Vagina (tissue), 2 donors: ENCODE data around the gene SPTBN1.

ENCODE experiments used
- POLR2AphosphoS5 ChIP-seq, 2 donors: sonication (generic); formaldehyde crosslinking; IDR thresholded peaks; one replicate each; pipeline ENCODE4 v1.9.0; 2017; ENCODE audit warnings: antibody characterized with exemption in 2 of 2, mild to moderate bottlenecking in 2 of 2, low read depth in 1 of 2; ENCODE audit not compliant: insufficient read depth in 1 of 2
- TF ChIP-seq, protein P1 (sequence below), 3 experiments: fragments of 450-650 bp in 2 of 3; fragments of 200-600 bp in 1 of 3; sonication (generic) in 1 of 3; IDR thresholded peaks; one replicate each; pipeline ENCODE4 v1.5.1; 2017 to 2019; ENCODE audit warnings: antibody characterized with exemption in 3 of 3, mild to moderate bottlenecking in 2 of 3, moderate library complexity in 2 of 3

DNA sequence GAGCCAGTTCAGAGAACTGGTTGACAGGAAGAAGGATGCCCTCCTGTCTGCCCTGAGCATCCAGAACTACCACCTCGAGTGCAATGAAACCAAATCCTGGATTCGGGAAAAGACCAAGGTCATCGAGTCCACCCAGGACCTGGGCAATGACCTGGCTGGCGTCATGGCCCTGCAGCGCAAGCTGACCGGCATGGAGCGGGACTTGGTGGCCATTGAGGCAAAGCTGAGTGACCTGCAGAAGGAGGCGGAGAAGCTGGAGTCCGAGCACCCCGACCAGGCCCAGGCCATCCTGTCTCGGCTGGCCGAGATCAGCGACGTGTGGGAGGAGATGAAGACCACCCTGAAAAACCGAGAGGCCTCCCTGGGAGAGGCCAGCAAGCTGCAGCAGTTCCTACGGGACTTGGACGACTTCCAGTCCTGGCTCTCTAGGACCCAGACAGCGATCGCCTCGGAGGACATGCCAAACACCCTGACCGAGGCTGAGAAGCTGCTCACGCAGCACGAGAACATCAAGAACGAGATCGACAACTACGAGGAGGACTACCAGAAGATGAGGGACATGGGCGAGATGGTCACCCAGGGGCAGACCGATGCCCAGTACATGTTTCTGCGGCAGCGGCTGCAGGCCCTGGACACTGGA, 174.9 kb downstream of the SPTBN1 start:
- TF ChIP-seq POLR2AphosphoS5 (IDR thresholded peaks at IDR 0.05; ENCODE audit: insufficient read depth in 1 of 2, low read depth in 1 of 2), result peak in 1 of 2 donors; percentile 33
- TF ChIP-seq, protein P1, sequence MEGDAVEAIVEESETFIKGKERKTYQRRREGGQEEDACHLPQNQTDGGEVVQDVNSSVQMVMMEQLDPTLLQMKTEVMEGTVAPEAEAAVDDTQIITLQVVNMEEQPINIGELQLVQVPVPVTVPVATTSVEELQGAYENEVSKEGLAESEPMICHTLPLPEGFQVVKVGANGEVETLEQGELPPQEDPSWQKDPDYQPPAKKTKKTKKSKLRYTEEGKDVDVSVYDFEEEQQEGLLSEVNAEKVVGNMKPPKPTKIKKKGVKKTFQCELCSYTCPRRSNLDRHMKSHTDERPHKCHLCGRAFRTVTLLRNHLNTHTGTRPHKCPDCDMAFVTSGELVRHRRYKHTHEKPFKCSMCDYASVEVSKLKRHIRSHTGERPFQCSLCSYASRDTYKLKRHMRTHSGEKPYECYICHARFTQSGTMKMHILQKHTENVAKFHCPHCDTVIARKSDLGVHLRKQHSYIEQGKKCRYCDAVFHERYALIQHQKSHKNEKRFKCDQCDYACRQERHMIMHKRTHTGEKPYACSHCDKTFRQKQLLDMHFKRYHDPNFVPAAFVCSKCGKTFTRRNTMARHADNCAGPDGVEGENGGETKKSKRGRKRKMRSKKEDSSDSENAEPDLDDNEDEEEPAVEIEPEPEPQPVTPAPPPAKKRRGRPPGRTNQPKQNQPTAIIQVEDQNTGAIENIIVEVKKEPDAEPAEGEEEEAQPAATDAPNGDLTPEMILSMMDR (IDR thresholded peaks at IDR 0.05), result no peak
